Right atrium auricular region (tissue), 2 donors: ENCODE data around the gene PLA2G2D. TPM values are rescaled to one million over a fixed set of nuclear protein-coding genes. Genes with fewer than 3 reads are reported as not detected.

Source experiments
- DNase-seq: peaks from one replicate; pipeline ENCODE4 v3.0.0-alpha.2; 2019; ENCODE audit warnings: low spot score
- H3K27ac ChIP-seq, 2 donors: fragments of 200-600 bp; sonication (generic); 1 replicate in 1 of 2; 2 replicates in 1 of 2; pipeline ENCODE4 v1.5.1; 2016 to 2019
- H3K27me3 ChIP-seq, 2 donors: fragments of 200-600 bp; sonication (generic); one replicate each; pipeline versions ENCODE4 v1.5.1 to v1.6.0; 2017 to 2019
- H3K36me3 ChIP-seq: fragments of 200-600 bp; sonication (generic); one replicate; pipeline ENCODE4 v1.5.1; 2016
- H3K4me1 ChIP-seq, 2 donors: fragments of 200-600 bp; sonication (generic); one replicate each; pipeline versions ENCODE4 v1.5.1 to v1.6.0; 2017 to 2019
- H3K4me3 ChIP-seq, 2 donors: fragments of 200-600 bp; sonication (generic); 1 replicate in 1 of 2; 2 replicates in 1 of 2; pipeline ENCODE4 v1.5.1; 2017 to 2019; ENCODE audit warnings: mild to moderate bottlenecking in 1 of 2, moderate library complexity in 1 of 2
- H3K9me3 ChIP-seq, 2 donors: fragments of 200-600 bp; sonication (generic); one replicate each; pipeline ENCODE4 v1.5.1; 2019
- CTCF ChIP-seq, 2 donors: fragments of 200-600 bp; sonication (generic); IDR thresholded peaks; one replicate each; pipeline ENCODE4 v1.5.1; 2019; ENCODE audit warnings: antibody characterized with exemption in 2 of 2
- total RNA-seq, 2 donors: library from RNA; depleted of rRNA; stranded (reverse); fragments of >200 nt; gene quantifications; one replicate each; pipeline ENCODE4 v1.1.0, GENCODE V29; 2016

Gene PLA2G2D
- total RNA-seq, 2 donors from 2014 or later, result not detected

- no peaks in the 10 kb centered on the region for H3K9me3 ChIP-seq
- H3K4me3 ChIP-seq, result no peak overlapping the region
- no peak for DNase-seq
- H3K27me3 ChIP-seq, result no peaks in the 10 kb centered on the region
- no peaks in the 10 kb centered on the region for H3K36me3 ChIP-seq
- H3K4me1 ChIP-seq, result peaks cover 0 to 15% of the 10 kb centered on the region in 2 donors
- H3K27ac ChIP-seq, result no peak overlapping the region
- TF ChIP-seq CTCF (IDR thresholded peaks at IDR 0.05), result no peak
Observed at GRCh38 chr1:20096840-20097447, 22.4 kb downstream of the PLA2G2D start.

GRCh38 chr1:20095564-20096434 is 23.5 kb downstream of the PLA2G2D start:
- Histone ChIP-seq H3K27me3 (no peaks in the 10 kb centered on the region), H3K27ac (peak overlapping the region in 1 of 2 donors; percentile 14), H3K4me1 (peaks cover 0 to 15% of the 10 kb centered on the region in 2 donors), H3K9me3 (no peaks in the 10 kb centered on the region), H3K36me3 (peaks cover 5% of the 10 kb centered on the region), H3K4me3 (no peak overlapping the region)
- TF ChIP-seq CTCF (IDR thresholded peaks at IDR 0.05), result no peak
- DNase-seq, result no peak

- Histone ChIP-seq H3K27ac (peak overlapping the region; percentile 38 to 68), H3K4me1 (peaks cover 0 to 20% of the 10 kb centered on the region in 2 donors), H3K36me3 (peaks cover 24% of the 10 kb centered on the region), H3K4me3 (no peak overlapping the region), H3K27me3 (no peaks in the 10 kb centered on the region), H3K9me3 (no peaks in the 10 kb centered on the region)
- TF ChIP-seq CTCF (IDR thresholded peaks at IDR 0.05), result no peak
- DNase-seq, result peak; percentile 93
Observed at GRCh38 chr1:20093940-20094391, 25.4 kb downstream of the PLA2G2D start.

GRCh38 chr1:20093303-20093702 is 26.0 kb downstream of the PLA2G2D start:
- H3K4me3 ChIP-seq, result no peak overlapping the region
- no peak for TF ChIP-seq CTCF (IDR thresholded peaks at IDR 0.05)
- DNase-seq, result no peak
- H3K27me3 ChIP-seq, result no peaks in the 10 kb centered on the region
- H3K36me3 ChIP-seq, result peaks cover 30% of the 10 kb centered on the region
- peaks cover 0 to 25% of the 10 kb centered on the region in 2 donors for H3K4me1 ChIP-seq
- no peaks in the 10 kb centered on the region for H3K9me3 ChIP-seq
- H3K27ac ChIP-seq, result peak overlapping the region; percentile 38 to 68

GRCh38 chr1:20090641-20091040 is 28.7 kb downstream of the PLA2G2D start:
- no peak overlapping the region for H3K4me3 ChIP-seq
- peaks cover 53% of the 10 kb centered on the region for H3K36me3 ChIP-seq
- DNase-seq, result no peak
- H3K9me3 ChIP-seq, result no peaks in the 10 kb centered on the region
- H3K4me1 ChIP-seq, result peaks cover 0 to 29% of the 10 kb centered on the region in 2 donors
- H3K27me3 ChIP-seq, result no peaks in the 10 kb centered on the region
- no peak for TF ChIP-seq CTCF (IDR thresholded peaks at IDR 0.05)
- H3K27ac ChIP-seq, result peak overlapping the region in 1 of 2 donors; percentile 33
